Progenitor cell of endocrine pancreas (in vitro differentiated cells): ENCODE measurements around the gene SNAPC4. TPM values are rescaled to one million over a fixed set of nuclear protein-coding genes. Genes with fewer than 3 reads are reported as not detected.
A peak's percentile ranks its signal among the peaks of the same experiment; 100 is the strongest.
"Not testable (repeated sequence)": the region's sequence is repeated elsewhere in the genome, so short reads cannot be mapped to it uniquely, and the experiment has no call there.

Experiments
- DNase-seq: peaks from one replicate; pipeline ENCODE4 v3.0.0; 2021; ENCODE audit warnings: low spot score; ENCODE audit not compliant: unreplicated experiment
- H3K27ac Mint-ChIP-seq: 2 replicates; pipeline ENCODE4 v1.8.0; 2021; ENCODE audit warnings: mild to moderate bottlenecking, moderate library complexity, mixed read lengths
- H3K27me3 Mint-ChIP-seq: 2 replicates; pipeline ENCODE4 v1.8.0; 2021; ENCODE audit warnings: mixed read lengths
- H3K36me3 Mint-ChIP-seq: 2 replicates; pipeline ENCODE4 v1.8.0; 2022; ENCODE audit warnings: mixed read lengths; ENCODE audit not compliant: insufficient read depth
- H3K4me1 Mint-ChIP-seq: 2 replicates; pipeline ENCODE4 v1.8.0; 2021; ENCODE audit warnings: low read depth, mixed read lengths
- H3K4me3 Mint-ChIP-seq: 2 replicates; pipeline ENCODE4 v1.8.0; 2021; ENCODE audit warnings: low read depth, mild to moderate bottlenecking, moderate library complexity, mixed read lengths
- H3K9me3 Mint-ChIP-seq: 2 replicates; pipeline ENCODE4 v1.8.0; 2021; ENCODE audit warnings: low read depth, mixed read lengths
- CTCF ChIP-seq: fragments of 200-600 bp; sonication (generic); IDR thresholded peaks from one replicate; pipeline ENCODE4 v1.5.0; 2021; ENCODE audit warnings: antibody characterized with exemption, mild to moderate bottlenecking; ENCODE audit not compliant: unreplicated experiment
- total RNA-seq: library from RNA; stranded (reverse); gene quantifications from 2 replicates; pipeline ENCODE4 v1.2.1, GENCODE V29; 2021

SNAPC4 gene
- total RNA-seq, 1 donor from 2014 or later = 22.3 TPM

GRCh38 chr9:136426787-136427186, 26.8 kb upstream of the SNAPC4 start:
- H3K4me3 Mint-ChIP-seq = no peak overlapping the region
- H3K27me3 Mint-ChIP-seq = no peaks in the 10 kb centered on the region
- H3K36me3 Mint-ChIP-seq = peaks cover 1% of the 10 kb centered on the region
- no peaks in the 10 kb centered on the region for H3K4me1 Mint-ChIP-seq
- TF ChIP-seq CTCF = no peak
- no peaks in the 10 kb centered on the region for H3K9me3 Mint-ChIP-seq
- DNase-seq = no peak
- H3K27ac Mint-ChIP-seq = no peak overlapping the region

- not testable (repeated sequence) for H3K36me3 Mint-ChIP-seq, H3K27me3 Mint-ChIP-seq, H3K9me3 Mint-ChIP-seq, H3K4me1 Mint-ChIP-seq, DNase-seq, H3K4me3 Mint-ChIP-seq
- peak overlapping the region; percentile 62 for H3K27ac Mint-ChIP-seq
Observed at GRCh38 chr9:136425367-136425766, 25.4 kb upstream of the SNAPC4 start.

GRCh38 chr9:136424750-136425362, 24.9 kb upstream of the SNAPC4 start:
- no peaks in the 10 kb centered on the region for H3K27me3 Mint-ChIP-seq
- TF ChIP-seq CTCF = no peak
- no peak for DNase-seq
- H3K27ac Mint-ChIP-seq = peak overlapping the region; percentile 62
- H3K4me1 Mint-ChIP-seq = no peaks in the 10 kb centered on the region
- H3K36me3 Mint-ChIP-seq = peaks cover 2% of the 10 kb centered on the region
- H3K4me3 Mint-ChIP-seq = no peak overlapping the region
- H3K9me3 Mint-ChIP-seq = no peaks in the 10 kb centered on the region

GRCh38 chr9:136423432-136424146, 23.6 kb upstream of the SNAPC4 start:
- H3K4me1 Mint-ChIP-seq = no peaks in the 10 kb centered on the region
- H3K27me3 Mint-ChIP-seq = no peaks in the 10 kb centered on the region
- H3K9me3 Mint-ChIP-seq = no peaks in the 10 kb centered on the region
- no peak overlapping the region for H3K27ac Mint-ChIP-seq
- H3K4me3 Mint-ChIP-seq = no peak overlapping the region
- H3K36me3 Mint-ChIP-seq = peaks cover 6% of the 10 kb centered on the region
- no peak for TF ChIP-seq CTCF
- no peak for DNase-seq

DNA sequence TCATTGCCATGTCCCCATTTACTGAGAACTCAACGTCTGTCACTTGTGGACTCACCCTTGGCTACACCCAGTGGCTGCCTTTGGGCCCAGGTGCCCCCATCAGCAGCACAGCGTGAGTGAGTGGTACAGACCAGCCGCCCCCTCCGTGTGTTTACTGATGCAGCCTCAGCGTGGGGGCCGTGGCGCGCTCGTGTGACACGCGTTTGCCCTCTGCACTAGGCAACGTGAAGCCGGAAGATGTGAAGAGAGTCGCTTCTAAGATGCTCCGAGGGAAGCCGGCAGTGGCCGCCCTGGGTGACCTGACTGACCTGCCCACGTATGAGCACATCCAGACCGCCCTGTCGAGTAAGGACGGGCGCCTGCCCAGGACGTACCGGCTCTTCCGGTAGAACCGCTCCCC, 22.9 kb upstream of the SNAPC4 start:
- TF ChIP-seq CTCF = no peak
- no peaks in the 10 kb centered on the region for H3K4me1 Mint-ChIP-seq
- no peak overlapping the region for H3K27ac Mint-ChIP-seq
- peaks cover 6% of the 10 kb centered on the region for H3K36me3 Mint-ChIP-seq
- no peaks in the 10 kb centered on the region for H3K27me3 Mint-ChIP-seq
- no peak for DNase-seq
- H3K9me3 Mint-ChIP-seq = no peaks in the 10 kb centered on the region
- no peak overlapping the region for H3K4me3 Mint-ChIP-seq

GRCh38 chr9:136421791-136422190, 21.8 kb upstream of the SNAPC4 start:
- no peaks in the 10 kb centered on the region for H3K27me3 Mint-ChIP-seq
- DNase-seq = no peak
- H3K9me3 Mint-ChIP-seq = no peaks in the 10 kb centered on the region
- peaks cover 9% of the 10 kb centered on the region for H3K36me3 Mint-ChIP-seq
- H3K4me1 Mint-ChIP-seq = no peaks in the 10 kb centered on the region
- no peak for TF ChIP-seq CTCF
- no peak overlapping the region for H3K4me3 Mint-ChIP-seq
- H3K27ac Mint-ChIP-seq = no peak overlapping the region
